SKM-1 (cell line): Measurements from ENCODE around the gene TNRC18.
"Not testable (repeated sequence)": the region's sequence is repeated elsewhere in the genome, so short reads cannot be mapped to it uniquely, and the experiment has no call there.

Experiments used
- DNase-seq: peaks from one replicate; lab custom pipeline; 2025; ENCODE audit not compliant: unreplicated experiment; lab: John Stamatoyannopoulos, UW

The TNRC18 gene

GRCh38 chr7:5275510-5275909, 148.1 kb downstream of the TNRC18 start:
- not testable (repeated sequence) for DNase-seq

- not testable (repeated sequence) for DNase-seq
These were observed 148.6 kb downstream of the TNRC18 start for GRCh38 chr7:5274985-5275431.

- no peak for DNase-seq
These were observed 149.2 kb downstream of the TNRC18 start for GRCh38 chr7:5274441-5274840.

- DNase-seq: not testable (repeated sequence)
These were observed 149.7 kb downstream of the TNRC18 start for GRCh38 chr7:5273831-5274405.

- no peak for DNase-seq
These were observed 152.8 kb downstream of the TNRC18 start for GRCh38 chr7:5270788-5271187.

GRCh38 chr7:5269992-5270657, 153.5 kb downstream of the TNRC18 start:
- not testable (repeated sequence) for DNase-seq

GRCh38 chr7:5267829-5268228, 155.8 kb downstream of the TNRC18 start:
- not testable (repeated sequence) for DNase-seq

- DNase-seq: no peak
These were observed 157.2 kb downstream of the TNRC18 start for GRCh38 chr7:5266191-5267028.

- no peak for DNase-seq
These were observed 158.1 kb downstream of the TNRC18 start for GRCh38 chr7:5265320-5266190.

- DNase-seq: not testable (repeated sequence)
These were observed 160.6 kb downstream of the TNRC18 start for GRCh38 chr7:5263066-5263465.

GRCh38 chr7:5260530-5261068, 163.0 kb downstream of the TNRC18 start:
- DNase-seq: not testable (repeated sequence)
